Endothelial cell of umbilical vein (primary cell): ENCODE measurements around the gene CIDEA. TPM values are rescaled to one million over a fixed set of nuclear protein-coding genes. Genes with fewer than 3 reads are reported as not detected.

Experiments used
- BruUV-seq: library from RNA; stranded (reverse); fragments of 400-500 nt; replicated peaks from 2 replicates; lab custom pipeline; 2021; lab: Mats Ljungman, UMichigan
- CTCF ChIA-PET: fragments of 300-600, 350-600 bp; sonication (Branson Sonifier 250); formaldehyde crosslinking; loops from one replicate; lab custom pipeline; 2021; ENCODE audit warnings: antibody characterized with exemption, inconsistent platforms; lab: Charles Lee
- POLR2A ChIA-PET: fragments of 300-600, 350-600 bp; sonication (Branson Sonifier 250); formaldehyde crosslinking; loops from one replicate; lab custom pipeline; 2021; ENCODE audit warnings: antibody characterized with exemption, inconsistent platforms; lab: Charles Lee
- DNase-seq: peaks from one replicate; pipeline ENCODE4 v3.0.0-alpha.2; 2011; ENCODE audit warnings: low read depth, low spot score
- FAIRE-seq: peaks from 2 replicates; lab custom pipeline; 2011; peaks lifted over from hg19 to GRCh38; lab: Jason Lieb, UNC
- H2AFZ ChIP-seq: 2 replicates; pipeline ENCODE4 v1.6.0; 2012; ENCODE audit warnings: low read depth, low read length, control low read depth, inconsistent platforms
- H3K27ac ChIP-seq: 2 replicates; pipeline ENCODE4 v1.5.1; 2011; ENCODE audit warnings: low read depth, mild to moderate bottlenecking, control low read depth, low read length, moderate library complexity; ENCODE audit not compliant: insufficient read depth
- H3K27me3 ChIP-seq, 2 experiments: 2 replicates each; pipeline versions ENCODE4 v1.6.0 to v1.6.1; 2011; ENCODE audit warnings: low read length in 2 of 2, mixed read lengths in 1 of 2; ENCODE audit not compliant: control insufficient read depth in 2 of 2, insufficient read depth in 2 of 2
- H3K36me3 ChIP-seq, 2 experiments: 2 replicates in 1 of 2; 3 replicates in 1 of 2; pipeline ENCODE4 v1.5.1; 2011; ENCODE audit warnings: low read length in 2 of 2, mild to moderate bottlenecking in 1 of 2, moderate library complexity in 1 of 2; ENCODE audit not compliant: control insufficient read depth in 2 of 2, insufficient read depth in 2 of 2; ENCODE audit errors: extremely low read depth in 1 of 2
- H3K4me1 ChIP-seq: 3 replicates; pipeline ENCODE4 v1.5.1; 2011; ENCODE audit warnings: mild to moderate bottlenecking, low read length; ENCODE audit not compliant: control insufficient read depth, insufficient read depth; ENCODE audit errors: extremely low read depth
- H3K4me2 ChIP-seq: 2 replicates; pipeline ENCODE4 v1.6.1; 2011; ENCODE audit warnings: low read length, control low read depth, mixed read lengths; ENCODE audit not compliant: insufficient read depth
- H3K4me3 ChIP-seq, 3 experiments: fragments of 200-600 bp in 1 of 3; sonication (generic), shearing (Covaris generic) in 1 of 3; replicated peaks in 1 of 3; 2 replicates each; pipeline ENCODE4 v1.5.1; 2011 to 2016; ENCODE audit warnings: control low read depth in 3 of 3, low read length in 3 of 3, mild to moderate bottlenecking in 2 of 3, inconsistent platforms in 1 of 3, low read depth in 1 of 3, moderate library complexity in 1 of 3; ENCODE audit not compliant: insufficient read depth in 1 of 3
- H3K79me2 ChIP-seq: 2 replicates; pipeline ENCODE4 v1.6.0; 2012; ENCODE audit warnings: low read length, inconsistent platforms; ENCODE audit not compliant: control insufficient read depth, insufficient read depth
- H3K9ac ChIP-seq: replicated peaks from 2 replicates; pipeline ENCODE3; 2011; ENCODE audit warnings: low read length, control low read depth; ENCODE audit not compliant: insufficient read depth; ENCODE audit errors: extremely low read depth
- H3K9me1 ChIP-seq: replicated peaks from 3 replicates; pipeline ENCODE4 v1.6.0; 2011; ENCODE audit warnings: mild to moderate bottlenecking, low read length; ENCODE audit not compliant: control insufficient read depth, insufficient read depth; ENCODE audit errors: extremely low read depth
- H3K9me3 ChIP-seq: replicated peaks from 2 replicates; pipeline ENCODE4 v1.5.1; 2012; ENCODE audit warnings: low read length, inconsistent platforms; ENCODE audit not compliant: control insufficient read depth, insufficient read depth
- H4K20me1 ChIP-seq: replicated peaks from 2 replicates; pipeline ENCODE3; 2011; ENCODE audit warnings: mild to moderate bottlenecking, low read length; ENCODE audit not compliant: control insufficient read depth, insufficient read depth; ENCODE audit errors: extremely low read depth
- EZH2 ChIP-seq: IDR thresholded peaks from 2 replicates; pipeline ENCODE4 v1.6.1; 2012; ENCODE audit warnings: borderline replicate concordance, low read depth, mild to moderate bottlenecking, moderate library complexity, low read length, inconsistent platforms; ENCODE audit not compliant: severe bottlenecking
- FOS ChIP-seq: IDR thresholded peaks from 2 replicates; pipeline ENCODE4 v1.6.1; 2011; ENCODE audit warnings: mild to moderate bottlenecking, low read length, moderate library complexity, borderline replicate concordance; ENCODE audit not compliant: insufficient read depth
- JUN ChIP-seq: IDR thresholded peaks from 2 replicates; pipeline ENCODE4 v1.6.1; 2011; ENCODE audit warnings: borderline replicate concordance, low read depth; ENCODE audit not compliant: insufficient read length, insufficient read depth
- MAX ChIP-seq: IDR thresholded peaks from 2 replicates; pipeline ENCODE4 v1.6.1; 2011; ENCODE audit not compliant: insufficient read depth, insufficient read length
- MYC ChIP-seq: IDR thresholded peaks from one replicate; pipeline ENCODE4 v1.6.1; 2011; ENCODE audit warnings: mild to moderate bottlenecking, low read depth, low read length
- POLR2A ChIP-seq: IDR thresholded peaks from 2 replicates; pipeline ENCODE4 v1.6.1; 2012; ENCODE audit warnings: low read depth, mild to moderate bottlenecking, control low read depth, low read length
- POLR2AphosphoS5 ChIP-seq: IDR thresholded peaks from 2 replicates; pipeline ENCODE4 v1.6.1; 2012; ENCODE audit warnings: low read depth, mild to moderate bottlenecking, control low read depth, low read length, moderate library complexity; ENCODE audit not compliant: insufficient read depth
- dilution Hi-C: fragments of 300-500 bp; cut with MboI; formaldehyde crosslinking; loops from one replicate; pipeline ENCODE4 v1.15.0; 2019; ENCODE audit warnings: low sequenced_read_pairs; ENCODE audit not compliant: extremely low pct_ligation_motif_present
- intact Hi-C: fragments of 100-400 bp; cut with micrococcal nuclease; formaldehyde crosslinking; loops from one replicate; pipeline ENCODE4 v1.10.0; 2022
- polyA plus RNA-seq, 4 experiments: library from polyadenylated mRNA; depleted of rRNA in 3 of 4; stranded (reverse) in 3 of 4; unstranded in 1 of 4; fragments of >200 nt; gene quantifications; 2 replicates each; pipeline versions ENCODE4 v1.2.1 to v1.2.3, GENCODE V29; 2011 to 2012; ENCODE audit warnings: missing spikeins in 1 of 4
- total RNA-seq: library from RNA; stranded (reverse); gene quantifications from 2 replicates; pipeline ENCODE4 v1.2.3, GENCODE V29; 2021
- TF ChIP-seq, protein P1 (sequence below), 2 donors: IDR thresholded peaks; 1 replicate in 1 of 2; 2 replicates in 1 of 2; pipeline ENCODE4 v1.5.1; 2011; ENCODE audit warnings: low read length in 2 of 2, mild to moderate bottlenecking in 2 of 2, moderate library complexity in 2 of 2, control low read depth in 1 of 2, inconsistent platforms in 1 of 2, low read depth in 1 of 2; ENCODE audit not compliant: insufficient read depth in 1 of 2; ENCODE audit errors: extremely low read depth in 1 of 2

Gene CIDEA
- total and polyA plus RNA-seq, 2 donors (not counting 3 experiments of a cell fraction or from before 2014, with no cell fraction given) = 0.42 TPM; not detected in 1

- H3K4me3 ChIP-seq = no peak overlapping the region
- no peaks in the 10 kb centered on the region for H3K27me3 ChIP-seq
- H4K20me1 ChIP-seq = no peaks in the 10 kb centered on the region
- no peak for FAIRE-seq
- intact Hi-C loops = no loop called here
- no peak overlapping the region for H3K4me2 ChIP-seq
- dilution Hi-C loops = no loop called here
- CTCF ChIA-PET = interaction anchor here (1.6 to 2.0 kb wide), 3 partner anchors 21 to 33 kb away, joined by 3 to 9 read pairs (median 8); no protein-coding TSS in a partner anchor
- H3K9me3 ChIP-seq = no peaks in the 10 kb centered on the region
- no peak for DNase-seq
- POLR2A ChIA-PET = interaction anchor here (0.7 kb wide), 1 partner anchor 24 kb away, joined by 3 read pairs; no protein-coding TSS in a partner anchor
- peaks cover 10% of the 10 kb centered on the region for H3K4me1 ChIP-seq
- H2AFZ ChIP-seq = no peak overlapping the region
- TF ChIP-seq FOS (no peak), MYC (no peak), MAX (no peak), POLR2A (no peak), POLR2AphosphoS5 (no peak), JUN (no peak), EZH2 (no peak)
- TF ChIP-seq, protein P1, sequence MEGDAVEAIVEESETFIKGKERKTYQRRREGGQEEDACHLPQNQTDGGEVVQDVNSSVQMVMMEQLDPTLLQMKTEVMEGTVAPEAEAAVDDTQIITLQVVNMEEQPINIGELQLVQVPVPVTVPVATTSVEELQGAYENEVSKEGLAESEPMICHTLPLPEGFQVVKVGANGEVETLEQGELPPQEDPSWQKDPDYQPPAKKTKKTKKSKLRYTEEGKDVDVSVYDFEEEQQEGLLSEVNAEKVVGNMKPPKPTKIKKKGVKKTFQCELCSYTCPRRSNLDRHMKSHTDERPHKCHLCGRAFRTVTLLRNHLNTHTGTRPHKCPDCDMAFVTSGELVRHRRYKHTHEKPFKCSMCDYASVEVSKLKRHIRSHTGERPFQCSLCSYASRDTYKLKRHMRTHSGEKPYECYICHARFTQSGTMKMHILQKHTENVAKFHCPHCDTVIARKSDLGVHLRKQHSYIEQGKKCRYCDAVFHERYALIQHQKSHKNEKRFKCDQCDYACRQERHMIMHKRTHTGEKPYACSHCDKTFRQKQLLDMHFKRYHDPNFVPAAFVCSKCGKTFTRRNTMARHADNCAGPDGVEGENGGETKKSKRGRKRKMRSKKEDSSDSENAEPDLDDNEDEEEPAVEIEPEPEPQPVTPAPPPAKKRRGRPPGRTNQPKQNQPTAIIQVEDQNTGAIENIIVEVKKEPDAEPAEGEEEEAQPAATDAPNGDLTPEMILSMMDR (IDR thresholded peaks at IDR 0.05; ENCODE audit: extremely low read depth in 1 of 2, insufficient read depth in 1 of 2, low read depth in 1 of 2, low read length in 2 of 2) = no peak
- no peak overlapping the region for H3K9ac ChIP-seq
- no peaks in the 10 kb centered on the region for H3K36me3 ChIP-seq
- H3K27ac ChIP-seq = no peak overlapping the region
- peaks cover 31% of the 10 kb centered on the region for H3K79me2 ChIP-seq
- no TSS peak for BruUV-seq
- no peaks in the 10 kb centered on the region for H3K9me1 ChIP-seq
Observed at GRCh38 chr18:12304351-12305210, 50.4 kb downstream of the CIDEA start.
